Dermis blood vessel endothelial cell (primary cell): ENCODE data around the gene CNTF. TPM values are rescaled to one million over a fixed set of nuclear protein-coding genes. Genes with fewer than 3 reads are reported as not detected.
"Not testable (repeated sequence)": the region's sequence is repeated elsewhere in the genome, so short reads cannot be mapped to it uniquely, and the experiment has no call there.

Experiments
- DNase-seq: peaks from one replicate; pipeline ENCODE4 v3.0.0; 2010
- total RNA-seq: library from RNA; depleted of rRNA; stranded (reverse); fragments of >200 nt; gene quantifications from 2 replicates; pipeline ENCODE4 v1.2.3, GENCODE V29; 2014

Gene CNTF, protein sequence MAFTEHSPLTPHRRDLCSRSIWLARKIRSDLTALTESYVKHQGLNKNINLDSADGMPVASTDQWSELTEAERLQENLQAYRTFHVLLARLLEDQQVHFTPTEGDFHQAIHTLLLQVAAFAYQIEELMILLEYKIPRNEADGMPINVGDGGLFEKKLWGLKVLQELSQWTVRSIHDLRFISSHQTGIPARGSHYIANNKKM
- total RNA-seq: 1.7 and 2.8 TPM in 2 replicates

DNA sequence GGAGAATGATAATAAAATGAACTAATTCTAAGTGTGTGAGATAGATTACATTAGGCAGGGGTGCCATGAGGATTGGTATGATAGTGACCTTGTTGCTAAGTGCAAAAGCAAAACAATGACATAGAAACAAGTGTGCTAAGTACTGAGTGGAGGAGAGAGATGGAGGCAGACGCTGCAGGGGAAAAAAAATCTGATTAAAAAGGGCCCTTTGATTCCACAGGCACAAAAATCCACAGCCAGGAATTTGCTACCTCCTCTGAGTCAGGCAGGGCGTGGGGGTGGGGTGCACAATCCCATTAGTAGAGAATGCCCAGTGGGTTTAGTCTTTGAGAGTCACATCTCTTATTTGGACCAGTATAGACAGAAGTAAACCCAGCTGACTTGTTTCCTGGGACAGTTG lies at the start of gene CNTF:
Gene CNTF (plus strand): TSS at position 322 of the 400 bp plus-strand sequence. CDS start 88 bp downstream, outside the sequence.
- no peak for DNase-seq

DNA sequence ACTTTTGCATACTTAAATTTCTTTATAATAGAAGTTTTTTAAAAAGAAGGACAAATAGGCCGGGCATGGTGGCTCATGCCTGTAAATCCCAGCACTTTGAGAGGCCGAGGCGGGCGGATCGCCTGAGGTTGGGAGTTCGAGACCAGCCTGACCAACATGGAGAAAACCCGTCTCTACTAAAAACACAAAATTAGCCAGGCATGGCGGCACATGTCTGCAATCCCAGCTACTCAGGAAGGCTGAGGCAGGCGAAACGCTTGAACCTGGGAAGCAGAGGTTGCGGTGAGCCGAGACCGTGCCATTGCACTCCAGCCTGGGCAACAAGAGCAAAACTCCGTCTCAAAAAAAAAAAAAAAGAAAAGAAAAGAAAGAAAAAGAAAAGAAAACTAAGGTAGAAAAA lies 49.6 kb upstream of the CNTF start:
- DNase-seq: not testable (repeated sequence)

- DNase-seq: peak; percentile 79
Observed at GRCh38 chr11:58573451-58574104, 48.9 kb upstream of the CNTF start.

- DNase-seq: no peak
Observed at GRCh38 chr11:58574881-58575280, 47.6 kb upstream of the CNTF start.

DNA sequence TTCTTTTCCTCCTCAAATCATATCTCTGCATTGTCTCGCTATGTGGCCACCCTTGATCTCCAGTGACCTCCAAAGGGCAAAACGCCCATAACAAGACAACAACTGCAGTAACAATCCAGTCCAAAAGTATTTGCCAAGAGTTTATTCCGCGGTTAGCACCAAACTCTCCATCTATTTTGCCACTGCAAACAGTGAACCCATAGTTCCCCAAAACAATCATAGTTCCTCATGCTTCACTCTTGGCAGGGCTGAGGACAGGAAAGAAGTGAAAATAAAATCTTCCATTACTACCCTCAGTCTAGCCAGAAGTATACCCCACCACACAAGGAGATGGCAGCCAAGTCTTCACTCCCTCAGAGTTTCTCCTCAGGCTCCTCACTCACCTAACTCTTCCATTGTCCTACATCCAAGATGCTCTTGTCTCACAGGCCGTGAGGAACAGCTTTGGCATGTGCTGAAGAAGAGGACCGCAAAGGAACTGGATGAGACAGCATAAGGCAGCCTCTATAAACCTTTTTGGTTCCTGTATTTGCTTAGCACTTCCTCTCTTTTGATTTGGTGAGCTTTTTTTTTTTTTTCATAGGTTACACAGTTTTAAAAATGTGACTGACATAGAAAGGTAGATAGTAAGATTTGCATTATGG lies 47.0 kb upstream of the CNTF start, which contains the start of gene LPXN:
Gene LPXN (minus strand): TSS at position 480 of the 644 bp plus-strand sequence. CDS start 84 bp downstream, at position 396.
- DNase-seq: peak; percentile 19

DNA sequence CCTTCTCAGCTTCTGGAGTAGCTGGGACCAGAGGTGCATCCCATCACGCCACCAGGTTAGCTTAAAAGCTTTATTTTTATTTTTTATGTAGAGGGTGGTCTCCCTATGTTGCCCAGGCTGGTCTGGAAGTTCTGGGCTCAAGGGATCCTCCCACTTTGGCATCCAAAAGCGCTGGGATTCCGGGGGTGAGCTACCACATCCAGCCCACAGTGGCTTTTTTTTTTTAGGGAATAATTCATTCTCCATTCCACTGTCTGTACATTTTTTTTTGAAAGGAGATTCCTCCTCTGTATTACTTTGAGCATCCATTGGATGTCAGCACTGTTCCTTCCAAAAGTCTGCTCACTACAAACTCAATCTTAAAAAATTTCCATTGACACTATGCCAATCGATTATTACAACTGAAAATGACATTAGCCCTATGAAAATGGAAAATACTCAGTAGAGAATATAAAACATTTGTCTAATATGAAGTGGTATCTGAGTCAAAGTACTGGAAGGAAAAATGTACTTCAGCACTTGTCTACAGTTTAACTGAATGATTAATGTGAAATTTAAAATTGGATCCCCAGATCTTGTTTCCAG lies 45.5 kb upstream of the CNTF start:
- DNase-seq: peak; percentile 59

- peak; percentile 88 for DNase-seq
Observed at GRCh38 chr11:58577555-58578135, 44.8 kb upstream of the CNTF start.

DNA sequence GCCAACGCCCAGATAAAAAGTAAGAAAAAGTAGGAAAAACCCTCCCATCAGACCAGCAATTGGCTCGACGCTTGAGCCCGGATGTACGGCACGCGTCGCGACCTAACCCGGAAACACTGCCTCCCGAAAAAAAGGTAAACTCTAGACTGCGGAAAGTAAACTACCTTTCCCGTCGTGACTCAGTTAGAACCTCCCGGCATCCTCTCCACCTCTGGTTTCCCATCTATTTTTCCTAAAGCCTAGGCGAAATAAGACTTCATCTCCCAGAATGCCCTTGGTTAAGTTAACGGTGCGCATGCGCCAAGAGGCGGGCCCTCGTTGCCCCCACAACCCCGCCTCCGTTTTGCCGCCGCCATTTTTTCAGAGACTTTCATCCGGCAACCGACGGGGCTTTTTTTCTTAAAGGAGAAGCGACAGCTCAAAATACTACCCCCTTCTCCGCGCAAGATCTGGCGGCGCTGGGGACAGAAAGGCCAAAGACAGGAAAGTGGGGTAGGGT lies 44.3 kb upstream of the CNTF start:
- DNase-seq: peak; percentile 98

- peak; percentile 99 for DNase-seq
Observed at GRCh38 chr11:58578635-58579191, 43.8 kb upstream of the CNTF start, which contains the start of gene ZFP91. Gene ZFP91 (plus strand): TSS chr11:58579063. CDS start chr11:58579282, 219 bp downstream.

- DNase-seq: peak; percentile 96
Observed at GRCh38 chr11:58579192-58580129, 43.0 kb upstream of the CNTF start.

- peak; percentile 36 for DNase-seq
Observed at GRCh38 chr11:58580311-58580710, 42.2 kb upstream of the CNTF start.

GRCh38 chr11:58582437-58582836 lies 40.0 kb upstream of the CNTF start:
- no peak for DNase-seq

- no peak for DNase-seq
Observed at GRCh38 chr11:58586998-58587397, 35.5 kb upstream of the CNTF start.

DNA sequence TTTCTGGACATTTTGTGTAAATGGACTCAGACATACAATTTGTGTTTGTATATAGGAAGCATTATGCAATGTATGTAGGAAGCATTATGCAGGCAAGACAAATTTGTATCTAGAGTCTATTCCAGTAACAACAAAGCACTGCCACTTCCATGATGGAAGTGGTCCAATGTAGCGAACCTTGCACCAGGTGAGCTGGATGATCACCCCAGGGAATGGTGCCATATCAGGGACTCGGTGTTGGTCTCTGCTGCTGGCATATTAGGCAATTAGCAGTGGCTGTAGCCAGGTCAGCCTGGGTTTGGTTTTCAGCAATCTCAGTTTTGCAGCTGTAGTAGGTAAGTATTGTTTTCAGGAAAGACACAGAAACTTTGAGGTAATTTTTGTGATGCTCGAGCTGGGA lies 30.8 kb upstream of the CNTF start:
- DNase-seq: no peak

DNA sequence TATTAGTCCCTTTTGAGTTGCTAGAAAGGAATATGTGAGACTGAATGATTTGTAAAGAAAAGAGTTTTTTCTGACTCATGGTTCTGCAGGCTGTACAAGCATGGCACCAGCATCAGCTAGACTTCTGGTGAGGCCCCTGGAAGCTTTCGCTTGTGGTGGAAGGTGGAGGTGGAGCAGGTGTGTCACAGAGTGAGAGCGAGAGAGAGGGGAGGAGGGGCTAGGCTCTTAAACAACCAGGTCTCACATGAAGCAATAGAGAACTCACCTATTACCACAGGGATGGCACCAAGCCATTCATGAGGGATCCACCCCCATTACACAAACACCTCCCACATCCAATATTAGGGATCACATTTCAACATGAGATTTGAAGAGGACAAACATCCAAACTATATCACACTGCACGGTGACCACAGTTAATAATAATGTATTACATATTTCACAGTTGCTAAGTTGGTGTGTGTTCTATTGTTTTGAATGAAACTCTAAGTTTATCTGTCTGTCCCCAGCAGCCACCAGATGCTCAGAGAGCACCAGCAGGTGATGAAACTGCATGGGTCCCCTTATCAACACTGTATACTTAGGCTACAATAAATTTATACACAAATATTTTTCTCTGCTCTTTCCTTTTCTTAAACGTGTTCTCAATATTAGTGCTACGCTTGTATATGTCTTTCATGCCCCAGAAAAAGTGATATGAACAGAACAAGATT lies 29.5 kb upstream of the CNTF start:
- no peak for DNase-seq

- DNase-seq: no peak
Observed at GRCh38 chr11:58594826-58595225, 27.6 kb upstream of the CNTF start.

DNA sequence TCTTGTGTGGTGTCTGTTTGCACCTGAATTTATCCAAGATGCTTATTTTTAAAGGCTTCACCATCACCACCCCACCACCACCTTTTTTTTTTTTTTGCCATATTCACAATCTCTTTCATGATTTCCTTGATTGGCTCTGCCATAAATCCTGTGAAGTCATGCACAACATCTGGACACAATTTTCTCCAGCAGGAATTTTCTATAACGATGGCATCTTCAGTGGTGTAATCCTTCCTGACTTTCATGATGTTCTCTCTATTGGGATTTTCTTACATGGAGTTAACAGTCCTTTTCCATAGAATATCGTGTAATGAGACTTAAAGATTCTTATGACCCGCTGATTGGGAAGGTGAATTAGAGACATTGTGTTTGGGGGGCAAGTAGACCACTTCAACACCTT lies 25.8 kb upstream of the CNTF start:
- no peak for DNase-seq

DNA sequence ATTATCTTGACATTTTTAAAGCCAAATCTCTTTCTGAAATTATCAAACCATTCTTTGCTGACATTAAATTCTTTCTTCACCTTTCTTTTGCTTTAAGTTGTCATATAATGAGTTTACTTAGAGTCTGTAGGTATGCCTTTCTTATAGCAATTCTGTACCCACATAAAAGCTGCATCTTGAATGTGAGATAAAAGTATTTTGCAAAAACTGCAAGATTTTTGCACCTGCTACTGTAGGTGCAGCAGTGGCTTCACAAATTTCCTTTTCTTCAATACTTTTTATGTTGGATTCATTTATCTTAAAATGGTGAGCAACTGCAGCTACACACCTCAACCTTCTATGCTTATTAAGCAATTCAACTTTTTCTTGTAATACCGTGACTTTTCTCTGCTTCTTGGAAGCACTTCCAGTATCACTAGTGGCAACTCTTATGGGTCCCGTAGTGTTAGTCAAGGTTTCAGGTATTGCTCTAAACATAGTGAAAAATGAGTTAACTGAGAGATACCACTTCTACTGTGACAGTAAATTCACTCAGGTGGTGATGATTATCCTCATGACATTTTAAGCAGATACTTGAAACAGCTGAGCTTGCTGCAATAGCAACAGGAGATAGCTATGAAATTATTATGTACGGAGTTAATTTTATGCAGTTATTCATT lies 24.9 kb upstream of the CNTF start:
- no peak for DNase-seq

GRCh38 chr11:58600510-58600909 lies 22.0 kb upstream of the CNTF start:
- DNase-seq: no peak
